Left renal pelvis (tissue), 4 donors: ENCODE measurements around the gene ABCA2. TPM values are rescaled to one million over a fixed set of nuclear protein-coding genes. Genes with fewer than 3 reads are reported as not detected.
A peak's percentile ranks its signal among the peaks of the same experiment; 100 is the strongest.

Source experiments
- DNase-seq, 4 donors: peaks; one replicate each; pipeline ENCODE4 v3.0.0-alpha.2; 2013; ENCODE audit warnings: low read depth in 4 of 4, low spot score in 3 of 4
- polyA plus RNA-seq, 4 donors: library from polyadenylated mRNA; unstranded; fragments of 120-200 nt; gene quantifications; one replicate each; pipeline ENCODE4 v1.2.1, GENCODE V29; 2013; ENCODE audit not compliant: insufficient read length in 4 of 4

Gene ABCA2
- polyA plus RNA-seq, 4 donors: 18.7 to 52.8 (median 39.7) TPM

DNA sequence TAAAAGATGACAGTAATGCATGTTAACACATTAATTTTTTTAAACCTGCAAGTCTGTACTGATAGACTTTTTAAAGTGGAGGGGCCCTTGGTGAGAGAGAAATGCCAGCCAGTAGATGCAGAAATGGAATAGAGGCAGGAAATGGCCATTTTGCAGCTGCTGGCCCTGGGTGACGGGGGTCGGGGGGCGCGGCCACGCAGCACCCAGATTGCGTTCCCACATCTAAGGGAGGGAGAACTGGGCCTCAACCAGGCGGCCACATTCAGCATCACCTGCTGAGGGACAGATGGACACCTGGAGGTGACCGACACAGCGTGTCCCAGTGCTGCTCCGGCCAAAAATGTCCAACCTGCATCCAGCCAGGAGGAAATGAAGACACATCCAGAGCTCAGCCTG, 25.4 kb downstream of the ABCA2 start:
- no peak for DNase-seq

DNA sequence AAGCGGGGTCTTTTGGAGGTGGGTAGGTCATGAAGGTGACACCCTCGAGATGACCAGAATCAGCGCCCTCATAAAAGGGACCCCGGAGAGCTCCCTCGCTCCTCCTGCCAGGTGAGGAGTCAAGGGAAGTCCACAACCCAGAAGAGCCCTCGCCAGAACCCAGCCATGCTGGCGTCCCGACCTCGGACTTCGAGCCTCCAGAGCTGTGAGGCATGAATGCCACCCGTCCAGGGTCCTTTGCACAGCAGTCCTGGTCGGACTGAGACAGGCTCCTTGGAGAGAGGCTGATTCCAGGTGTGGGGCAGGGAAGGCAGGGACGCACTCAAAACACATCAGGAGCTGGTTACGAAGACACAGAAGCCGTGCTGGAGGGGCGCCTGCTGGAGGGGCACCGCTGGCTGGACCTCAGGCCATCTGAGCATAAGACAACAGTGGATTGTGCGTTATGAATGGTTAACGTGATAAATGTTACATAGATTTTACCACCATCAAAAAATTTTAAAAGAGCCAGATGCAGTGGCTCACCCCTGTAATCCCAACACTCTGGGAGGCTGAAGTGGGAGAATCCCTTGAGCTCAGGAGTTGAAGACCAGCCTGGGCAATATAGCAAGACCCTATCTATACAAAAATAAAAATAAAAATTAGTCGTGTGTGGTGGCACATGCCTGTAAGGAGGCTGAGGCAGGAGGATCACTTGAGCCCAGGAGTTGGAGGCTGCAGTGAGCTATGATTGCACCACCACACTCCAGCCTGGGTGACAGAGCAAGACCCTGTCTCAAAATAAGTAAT, 26.0 kb downstream of the ABCA2 start:
- DNase-seq: no peak

DNA sequence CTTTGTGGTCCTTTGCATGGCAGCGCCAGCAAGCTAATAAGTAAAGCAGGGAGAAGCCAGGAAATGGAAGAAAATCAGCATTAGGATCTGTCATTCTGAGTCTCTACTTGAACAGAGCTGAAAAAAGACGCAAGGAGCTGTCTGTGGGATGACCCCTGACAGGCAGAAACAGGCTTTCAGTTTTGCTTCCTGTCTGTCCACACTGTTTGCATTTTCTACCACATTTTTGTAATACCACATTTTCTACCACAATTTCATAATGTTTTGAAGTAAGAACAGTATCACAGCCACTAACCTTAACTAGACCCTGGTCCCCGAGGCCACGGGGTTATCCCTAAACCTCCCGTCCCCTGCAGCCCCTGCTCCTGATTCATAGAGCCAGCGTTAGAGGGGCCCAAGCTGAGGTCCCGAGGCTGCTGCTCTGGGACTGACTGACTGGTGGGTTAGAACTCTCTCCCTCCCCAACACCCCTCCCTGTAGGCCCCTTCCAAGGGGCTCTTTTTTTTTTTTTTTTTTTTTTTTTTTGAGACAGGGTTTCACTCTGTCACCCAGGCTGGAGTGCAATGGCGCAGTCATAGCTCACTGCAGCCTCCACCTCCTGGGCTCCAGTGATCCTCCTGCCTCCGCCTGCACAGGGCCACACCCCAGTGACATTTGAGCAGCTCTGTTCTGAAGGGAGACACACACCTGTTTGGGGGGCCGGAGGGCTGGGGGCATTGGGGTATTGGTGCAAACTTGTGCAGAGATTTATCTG, 27.7 kb downstream of the ABCA2 start:
- DNase-seq: no peak

DNA sequence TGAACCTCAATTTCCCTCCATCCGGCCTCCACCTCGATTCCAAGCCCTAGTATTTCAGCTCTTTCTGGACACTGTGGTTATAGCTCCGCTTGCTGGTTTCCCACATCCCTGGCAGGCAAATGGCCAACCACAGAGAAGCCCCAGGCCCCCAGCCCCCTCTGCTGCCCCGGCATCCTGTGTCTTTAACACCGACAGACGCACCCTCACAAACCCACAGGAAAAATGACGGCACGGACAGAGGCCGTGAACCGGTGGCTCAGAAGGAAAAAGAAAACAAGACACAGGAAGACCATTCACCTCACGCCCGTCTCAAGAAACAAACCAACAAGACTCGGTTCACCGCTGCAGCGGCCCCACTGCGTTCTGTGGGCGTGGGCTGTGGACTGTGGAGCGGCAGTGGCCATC, 30.2 kb downstream of the ABCA2 start:
- no peak for DNase-seq

DNA sequence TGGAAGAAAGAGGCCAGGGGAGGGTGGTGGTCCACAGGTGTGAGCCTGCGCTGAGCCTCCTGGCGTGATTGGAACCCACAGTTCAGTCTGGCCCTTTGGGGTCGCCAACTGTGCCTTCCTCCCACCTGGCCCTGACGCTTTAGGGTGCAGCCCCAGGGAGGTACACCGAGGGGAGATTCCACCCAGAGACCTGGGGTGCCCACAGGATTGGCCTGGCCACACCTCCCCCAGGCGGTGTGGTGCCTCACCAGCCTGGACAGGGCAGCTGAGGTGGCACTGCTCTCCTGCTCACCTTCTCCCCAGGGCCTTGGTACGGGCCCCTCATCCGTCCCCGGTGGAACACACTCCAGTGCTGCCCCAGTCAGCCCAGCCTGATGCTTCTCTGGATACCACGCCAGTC, 30.7 kb downstream of the ABCA2 start:
- DNase-seq: no peak

DNA sequence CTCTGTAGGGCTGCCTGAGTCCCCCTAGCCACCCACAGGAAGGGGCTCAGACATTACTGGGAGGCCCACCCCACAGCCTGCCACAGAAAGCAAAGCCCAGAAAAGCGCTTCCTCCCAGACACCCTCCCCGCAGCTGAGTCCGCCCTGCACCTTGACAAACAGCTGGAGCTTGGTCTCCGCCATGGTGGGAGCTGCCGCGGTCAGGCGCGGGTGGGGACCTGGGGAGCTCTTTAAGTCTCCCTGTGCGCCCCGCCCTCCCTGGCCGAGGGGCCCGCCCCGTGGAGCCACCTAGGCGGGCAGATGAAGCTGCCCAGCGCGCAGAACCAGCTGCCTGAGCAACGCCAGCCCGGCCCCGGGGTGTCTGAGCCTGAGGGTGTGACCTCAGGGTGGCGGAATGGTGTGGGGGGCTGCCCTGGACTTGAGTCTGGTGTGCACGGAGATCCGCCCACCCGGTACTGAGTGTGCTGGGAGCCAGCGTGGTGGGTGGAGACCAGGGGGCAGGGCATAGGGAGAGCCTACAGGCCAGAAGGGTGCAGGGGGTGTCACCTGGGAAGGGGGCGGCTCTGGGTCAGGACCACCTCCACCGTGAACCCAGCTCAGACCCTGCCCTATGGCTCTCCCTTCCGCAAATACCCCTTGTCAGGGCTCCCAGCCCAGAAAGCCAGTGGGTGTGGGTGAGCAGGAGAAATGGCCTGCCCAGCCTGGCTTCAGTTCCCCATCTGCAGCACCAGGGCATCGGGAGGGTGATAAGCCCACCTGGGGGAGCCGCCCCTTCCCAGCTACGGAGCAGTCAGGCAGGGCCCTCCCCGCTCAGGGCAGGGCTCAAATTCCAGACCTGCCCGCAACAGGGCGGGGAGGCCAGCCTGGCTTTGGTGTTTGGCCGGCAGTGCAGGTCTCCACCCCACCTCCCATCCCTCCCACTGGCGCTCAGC, 31.4 kb downstream of the ABCA2 start, which contains the start of gene CLIC3:
Gene CLIC3 (minus strand): TSS at position 208 of the 932 bp plus-strand sequence. CDS start 25 bp downstream, at position 183.
- no peak for DNase-seq

DNA sequence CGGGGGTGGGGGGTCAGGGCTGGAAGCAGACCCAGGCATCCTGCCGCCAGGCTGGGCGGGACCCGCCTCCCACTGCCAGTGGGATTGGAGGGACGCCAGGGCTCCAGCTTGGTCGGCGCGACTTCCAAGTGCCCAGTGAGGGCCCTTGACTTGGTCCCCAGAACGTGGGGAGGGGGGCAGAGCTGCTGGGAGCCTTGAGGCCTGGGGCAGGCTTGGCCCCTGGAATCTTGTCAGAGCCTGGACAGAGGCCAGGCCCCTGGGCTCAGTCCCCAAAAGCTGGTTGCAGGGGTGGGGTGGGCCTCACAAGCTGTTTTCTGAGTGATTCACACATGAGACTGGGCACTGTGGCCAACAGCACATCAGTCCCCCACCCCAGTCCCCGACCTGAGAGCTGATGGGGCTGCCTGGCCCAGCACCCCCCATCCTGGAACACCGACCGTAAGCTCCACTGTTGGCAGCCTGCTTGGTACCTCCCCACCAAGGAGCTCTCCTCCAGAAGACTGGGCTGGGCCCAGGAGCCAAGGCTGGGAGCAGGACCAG, 32.2 kb downstream of the ABCA2 start:
- DNase-seq: no peak

DNA sequence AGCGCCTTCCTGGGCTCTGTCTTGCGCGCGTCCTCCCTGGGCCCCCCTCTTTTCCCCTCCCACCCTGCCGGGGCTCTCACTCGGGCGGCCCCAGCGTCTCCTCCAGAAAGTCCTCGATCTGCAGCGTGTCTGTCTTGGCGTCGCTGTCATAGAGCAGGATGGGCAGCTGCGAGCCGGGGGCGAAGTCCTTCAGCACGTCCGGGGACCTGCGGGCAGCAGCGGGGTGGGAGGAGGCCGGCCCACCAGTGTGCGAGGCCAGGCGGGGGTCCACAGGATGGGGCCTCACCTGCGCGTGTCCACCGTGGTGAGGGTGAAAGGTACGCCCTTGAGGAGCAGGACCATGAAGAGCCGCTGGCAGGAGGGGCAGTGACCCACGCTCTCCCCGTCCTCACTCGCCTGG, 32.7 kb downstream of the ABCA2 start:
- no peak for DNase-seq

DNA sequence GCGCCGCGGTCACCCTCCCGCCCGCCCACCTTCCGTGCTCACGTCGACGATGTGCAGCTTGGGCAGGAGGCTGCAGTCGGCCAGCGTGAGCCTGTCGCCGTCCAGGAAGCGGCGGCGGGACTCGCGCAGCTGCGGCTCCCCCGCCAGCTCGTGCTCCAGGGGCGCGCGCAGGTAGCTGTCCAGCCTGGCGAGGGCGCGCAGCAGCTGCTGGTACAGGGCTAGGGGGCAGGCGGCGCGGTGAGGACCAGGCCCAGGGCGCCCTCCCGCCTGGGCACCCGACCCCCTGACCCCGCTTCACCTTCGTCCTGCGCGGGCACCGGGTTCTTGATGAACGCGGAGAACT, 33.2 kb downstream of the ABCA2 start:
- no peak for DNase-seq

DNA sequence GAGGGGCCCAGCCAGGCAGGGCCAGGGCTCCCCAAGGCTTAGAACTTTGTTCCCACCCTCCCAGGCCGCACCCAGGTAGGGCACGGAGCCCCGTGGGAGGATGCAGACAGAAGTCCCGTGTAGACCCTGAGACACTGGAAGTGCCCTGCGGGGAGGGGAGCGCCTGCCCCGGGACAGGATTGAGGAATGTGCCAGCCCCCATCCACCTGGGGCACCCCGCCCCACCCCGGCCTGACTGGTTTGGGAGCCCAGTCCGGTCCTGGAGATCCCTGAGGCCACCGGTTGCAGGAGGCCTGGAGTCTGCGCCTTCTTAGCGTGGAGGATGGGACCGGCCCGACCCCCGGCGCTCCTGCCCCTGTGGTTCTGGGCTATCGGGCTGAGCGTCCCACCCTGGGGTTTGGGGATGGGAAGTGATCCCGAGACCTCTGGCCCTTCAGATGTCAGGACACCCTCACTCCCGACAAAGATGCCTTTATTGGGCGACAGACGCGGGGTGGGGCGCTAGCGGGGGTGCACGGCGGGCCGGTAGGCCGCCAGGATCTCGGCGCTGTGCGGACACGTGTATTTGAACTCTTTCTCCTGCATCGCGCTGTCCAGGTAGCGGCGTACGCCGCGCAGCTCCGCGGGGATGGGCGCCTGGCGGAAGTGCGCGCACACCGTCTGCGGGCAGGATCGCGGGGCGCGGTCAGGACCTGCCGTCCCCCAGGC, 33.7 kb downstream of the ABCA2 start:
- no peak for DNase-seq

DNA sequence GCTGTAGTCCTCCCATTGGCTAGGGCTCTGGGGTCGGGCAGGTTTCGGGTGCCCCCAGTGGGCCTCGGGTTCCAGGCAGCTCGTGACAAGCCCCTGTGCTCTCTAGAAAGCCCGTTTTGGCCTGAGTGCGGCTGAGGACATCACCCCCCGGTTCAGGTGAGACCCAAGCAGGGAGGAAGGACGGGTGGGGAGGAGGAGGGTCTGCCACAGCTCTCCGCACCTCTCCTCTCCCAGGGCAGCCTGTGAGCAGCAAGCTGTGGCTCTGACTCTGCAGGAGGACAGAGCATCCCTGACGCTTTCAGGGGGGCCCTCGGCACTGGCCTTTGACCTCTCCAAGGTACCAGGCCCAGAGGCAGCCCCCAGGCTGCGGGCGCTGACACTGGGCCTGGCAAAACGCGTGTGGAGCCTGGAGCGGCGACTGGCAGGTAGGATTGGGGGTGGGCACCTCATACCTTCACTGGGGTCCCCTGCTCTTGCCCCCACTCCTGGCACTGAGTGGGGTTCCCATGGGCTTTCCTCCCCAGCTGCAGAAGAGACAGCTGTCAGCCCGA, 35.1 kb downstream of the ABCA2 start:
- DNase-seq: no peak

DNA sequence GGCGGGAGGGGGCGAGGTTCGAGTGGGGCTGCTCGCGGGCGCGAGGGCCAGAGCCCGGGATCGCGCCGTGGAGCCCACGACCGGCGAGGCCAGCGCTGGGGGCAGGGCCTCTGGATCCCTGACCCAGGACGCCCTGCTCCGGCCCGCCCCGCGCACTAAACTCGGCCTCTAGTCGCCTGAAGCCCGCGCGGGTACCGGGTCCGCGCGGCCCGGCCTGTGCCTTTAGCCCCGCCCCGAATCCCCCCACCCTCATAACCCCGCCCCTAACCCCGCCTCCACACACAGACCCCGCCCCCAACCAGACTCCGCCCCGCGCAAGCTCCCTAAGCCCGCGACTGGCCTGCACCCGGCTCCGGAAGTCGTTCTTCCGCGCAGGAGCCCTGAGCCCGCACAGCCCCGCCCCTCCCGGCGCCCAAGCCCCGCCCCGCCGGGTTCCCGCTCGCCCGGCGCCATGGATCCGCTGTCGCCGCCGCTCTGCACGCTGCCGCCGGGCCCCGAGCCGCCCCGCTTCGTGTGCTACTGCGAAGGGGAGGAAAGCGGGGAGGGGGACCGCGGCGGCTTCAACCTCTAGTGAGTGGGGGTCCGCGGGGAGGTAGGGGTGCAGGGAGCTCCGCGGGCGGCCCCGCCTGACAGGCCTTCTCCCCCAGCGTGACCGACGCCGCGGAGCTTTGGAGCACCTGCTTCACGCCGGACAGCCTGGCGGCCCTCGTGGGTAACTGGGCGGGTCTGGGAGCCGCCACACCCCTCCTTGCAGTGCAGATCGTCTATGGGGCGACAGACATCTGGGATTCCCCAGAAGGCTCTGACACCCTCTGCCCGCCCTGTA, 35.8 kb downstream of the ABCA2 start, which contains the start of gene PAXX:
Gene PAXX (plus strand): TSS at position 430 of the 826 bp plus-strand sequence. CDS start 22 bp downstream, at position 452.
- DNase-seq: peak; percentile 52 to 77 (median 71)

DNA sequence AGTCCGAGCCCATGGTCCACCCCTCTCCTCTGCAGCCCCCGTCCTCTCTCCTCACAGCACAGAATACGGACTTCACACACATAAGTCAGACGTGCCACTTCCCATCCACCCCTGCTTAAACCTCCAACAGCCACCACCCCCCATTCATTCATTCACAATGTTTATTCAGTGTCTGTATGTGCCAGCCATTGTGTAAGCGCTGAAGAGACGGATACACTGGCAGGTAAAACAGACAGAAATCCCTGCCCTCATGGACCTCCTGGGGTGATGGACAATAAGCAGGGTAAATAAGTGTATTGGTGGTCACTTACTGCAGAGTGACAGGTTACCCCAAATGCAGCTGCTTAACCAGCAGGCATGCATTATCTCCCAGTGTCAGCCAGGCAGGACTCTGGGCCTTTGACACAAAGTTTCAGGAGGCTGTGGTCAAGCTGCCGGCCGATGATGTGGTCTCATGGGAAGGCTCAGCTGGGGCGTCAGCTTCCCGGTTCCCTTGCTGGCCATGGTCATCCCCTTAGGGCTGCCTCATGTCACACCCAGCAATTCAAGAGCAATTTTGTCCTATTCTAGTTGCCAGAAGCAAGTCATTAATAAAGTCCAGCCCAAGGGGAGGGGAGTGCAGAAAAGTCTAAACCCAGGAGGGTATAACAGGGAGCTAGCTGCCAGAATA, 37.7 kb downstream of the ABCA2 start:
- no peak for DNase-seq

DNA sequence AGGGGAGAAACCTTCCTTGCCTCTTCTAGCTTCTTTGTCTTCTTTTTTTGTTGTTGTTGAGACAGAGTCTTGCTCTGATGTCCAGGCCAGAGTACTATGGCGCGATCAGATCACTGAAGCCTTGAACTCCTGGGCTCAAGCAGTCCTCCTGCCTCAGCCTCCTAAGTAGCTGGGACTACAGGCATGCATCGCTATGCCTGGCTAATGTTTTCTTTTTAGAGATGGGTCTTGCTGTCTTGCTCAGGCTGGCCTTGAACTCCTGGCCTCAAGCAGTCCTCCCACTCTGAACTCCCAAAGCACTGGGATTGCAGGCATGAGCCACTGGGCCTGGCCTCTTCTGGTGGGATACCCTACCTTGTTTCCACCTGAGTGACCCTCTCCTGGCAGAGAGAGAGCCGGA, 39.2 kb downstream of the ABCA2 start:
- DNase-seq: no peak

DNA sequence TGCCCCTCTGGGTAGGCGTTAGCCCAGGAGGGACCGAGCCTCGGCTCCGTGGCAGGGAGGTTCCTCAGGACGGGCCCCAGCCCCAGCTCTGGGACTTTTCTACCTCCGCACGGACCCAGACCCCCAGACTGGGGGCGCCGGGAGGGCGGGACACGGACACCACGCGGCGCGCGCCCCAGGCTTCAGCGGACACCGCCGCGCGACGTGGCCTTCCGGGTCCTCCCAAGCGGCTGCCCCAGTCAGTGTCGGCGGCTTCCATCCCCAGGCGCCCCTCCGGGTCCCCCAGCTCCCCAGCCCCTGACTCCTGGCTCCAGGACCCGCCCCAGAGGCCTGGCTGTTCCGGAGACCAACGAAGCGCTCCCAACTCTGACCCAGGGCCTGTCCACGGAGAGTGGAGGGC, 42.2 kb downstream of the ABCA2 start:
- no peak for DNase-seq

DNA sequence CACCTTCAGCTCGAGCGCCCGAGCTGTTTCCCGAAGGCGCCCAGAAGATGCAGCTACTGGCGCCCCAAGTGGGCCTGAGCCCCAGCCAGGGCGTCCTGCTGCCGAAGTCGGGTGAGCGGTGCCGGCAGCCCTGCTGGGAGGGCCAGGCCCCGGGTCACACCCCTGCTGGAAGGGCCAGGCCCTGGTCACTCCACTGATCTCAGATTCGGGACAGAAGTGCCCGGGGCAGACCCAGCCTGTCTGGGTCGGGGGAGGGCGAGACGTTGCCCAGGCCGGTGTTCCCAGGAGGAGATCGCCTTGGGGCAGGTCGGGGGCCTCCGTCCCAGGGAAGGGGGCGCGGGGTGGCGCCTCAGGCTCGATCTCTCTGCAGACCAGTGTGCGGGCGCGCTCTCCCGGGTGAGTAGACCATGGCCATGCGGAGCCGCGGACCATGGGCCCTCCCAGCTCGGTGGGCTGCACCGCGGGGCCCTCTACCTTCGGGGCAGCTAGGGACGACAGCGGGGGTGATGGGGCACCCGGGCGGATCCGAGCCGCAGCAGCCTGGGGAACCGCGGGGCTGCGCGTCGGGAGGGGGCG, 42.9 kb downstream of the ABCA2 start:
- no peak for DNase-seq

DNA sequence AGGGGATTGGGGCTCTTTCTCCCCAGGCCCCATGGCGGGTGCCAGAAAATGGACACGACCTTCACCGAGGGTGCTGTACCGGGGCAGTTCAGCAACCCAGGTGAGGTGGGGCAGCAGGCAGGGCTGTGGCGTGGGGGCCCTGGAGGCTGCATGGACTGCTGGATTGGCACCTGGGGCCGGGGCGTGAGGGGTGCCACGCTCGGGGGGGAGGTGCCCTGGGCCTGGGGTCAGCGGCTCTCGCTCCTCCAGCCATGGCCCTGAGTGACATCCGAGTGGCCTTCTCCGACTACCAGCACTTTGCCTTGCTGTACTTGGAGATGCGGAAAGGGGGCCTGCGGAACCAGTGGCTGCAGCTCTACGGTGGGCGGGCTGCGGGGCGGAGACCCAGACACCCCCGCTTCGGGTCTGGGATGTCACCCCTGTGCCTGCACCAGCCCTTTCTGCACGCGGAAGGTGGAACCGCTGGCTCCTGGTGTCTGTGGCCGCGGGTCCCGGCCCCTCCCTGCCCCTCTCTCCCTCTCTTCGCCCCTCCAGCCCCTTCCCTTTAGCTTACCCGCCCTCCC, 43.5 kb downstream of the ABCA2 start:
- DNase-seq: no peak
